22Rv1 (cell line): ENCODE measurements around the gene TBCA.

Experiments
- H3K27ac ChIP-seq: fragments of 450-650 bp; 2 replicates; pipeline ENCODE4 v1.5.1; 2017
- ZFX ChIP-seq: fragments of 450-650 bp; IDR thresholded peaks from 2 replicates; pipeline ENCODE4 v1.6.1; 2017; ENCODE audit warnings: antibody characterized with exemption, borderline replicate concordance
- TF ChIP-seq, protein P1 (sequence below): fragments of 450-650 bp; IDR thresholded peaks from 2 replicates; pipeline ENCODE4 v1.5.1; 2017; ENCODE audit warnings: mild to moderate bottlenecking

Gene TBCA

DNA sequence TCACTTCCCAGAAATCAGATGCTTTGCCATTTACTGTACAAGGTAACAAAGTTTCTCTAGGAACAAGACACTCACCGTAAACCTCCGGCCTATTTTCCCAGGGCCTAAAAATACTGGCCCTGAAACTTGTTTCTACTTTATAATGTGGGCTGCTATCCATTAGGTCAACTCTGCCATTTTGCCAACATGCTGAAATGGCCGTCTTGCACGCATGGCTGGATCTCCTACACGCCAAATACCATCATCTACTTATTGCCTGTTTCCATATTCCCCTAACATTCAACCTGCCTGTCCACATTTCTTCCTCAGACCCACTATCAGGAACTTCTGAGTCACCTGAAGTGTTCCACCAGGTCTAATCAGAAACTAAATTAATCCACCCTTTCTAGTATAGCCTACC lies 4.7 kb downstream of the TBCA start:
- H3K27ac ChIP-seq: no peak overlapping the region
- no peak for TF ChIP-seq ZFX
- TF ChIP-seq, protein P1, sequence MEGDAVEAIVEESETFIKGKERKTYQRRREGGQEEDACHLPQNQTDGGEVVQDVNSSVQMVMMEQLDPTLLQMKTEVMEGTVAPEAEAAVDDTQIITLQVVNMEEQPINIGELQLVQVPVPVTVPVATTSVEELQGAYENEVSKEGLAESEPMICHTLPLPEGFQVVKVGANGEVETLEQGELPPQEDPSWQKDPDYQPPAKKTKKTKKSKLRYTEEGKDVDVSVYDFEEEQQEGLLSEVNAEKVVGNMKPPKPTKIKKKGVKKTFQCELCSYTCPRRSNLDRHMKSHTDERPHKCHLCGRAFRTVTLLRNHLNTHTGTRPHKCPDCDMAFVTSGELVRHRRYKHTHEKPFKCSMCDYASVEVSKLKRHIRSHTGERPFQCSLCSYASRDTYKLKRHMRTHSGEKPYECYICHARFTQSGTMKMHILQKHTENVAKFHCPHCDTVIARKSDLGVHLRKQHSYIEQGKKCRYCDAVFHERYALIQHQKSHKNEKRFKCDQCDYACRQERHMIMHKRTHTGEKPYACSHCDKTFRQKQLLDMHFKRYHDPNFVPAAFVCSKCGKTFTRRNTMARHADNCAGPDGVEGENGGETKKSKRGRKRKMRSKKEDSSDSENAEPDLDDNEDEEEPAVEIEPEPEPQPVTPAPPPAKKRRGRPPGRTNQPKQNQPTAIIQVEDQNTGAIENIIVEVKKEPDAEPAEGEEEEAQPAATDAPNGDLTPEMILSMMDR: no peak

- TF ChIP-seq ZFX: no peak
- TF ChIP-seq, protein P1: no peak
- H3K27ac ChIP-seq: no peak overlapping the region
Observed at GRCh38 chr5:77770293-77771005, 5.7 kb downstream of the TBCA start.

GRCh38 chr5:77768978-77769377 lies 7.2 kb downstream of the TBCA start:
- no peak for TF ChIP-seq ZFX
- TF ChIP-seq, protein P1: no peak
- no peak overlapping the region for H3K27ac ChIP-seq

GRCh38 chr5:77767301-77767700 lies 8.8 kb downstream of the TBCA start:
- no peak overlapping the region for H3K27ac ChIP-seq
- no peak for TF ChIP-seq ZFX
- TF ChIP-seq, protein P1: no peak

GRCh38 chr5:77761606-77762005 lies 14.5 kb downstream of the TBCA start:
- TF ChIP-seq, protein P1: no peak
- TF ChIP-seq ZFX: no peak
- H3K27ac ChIP-seq: no peak overlapping the region

DNA sequence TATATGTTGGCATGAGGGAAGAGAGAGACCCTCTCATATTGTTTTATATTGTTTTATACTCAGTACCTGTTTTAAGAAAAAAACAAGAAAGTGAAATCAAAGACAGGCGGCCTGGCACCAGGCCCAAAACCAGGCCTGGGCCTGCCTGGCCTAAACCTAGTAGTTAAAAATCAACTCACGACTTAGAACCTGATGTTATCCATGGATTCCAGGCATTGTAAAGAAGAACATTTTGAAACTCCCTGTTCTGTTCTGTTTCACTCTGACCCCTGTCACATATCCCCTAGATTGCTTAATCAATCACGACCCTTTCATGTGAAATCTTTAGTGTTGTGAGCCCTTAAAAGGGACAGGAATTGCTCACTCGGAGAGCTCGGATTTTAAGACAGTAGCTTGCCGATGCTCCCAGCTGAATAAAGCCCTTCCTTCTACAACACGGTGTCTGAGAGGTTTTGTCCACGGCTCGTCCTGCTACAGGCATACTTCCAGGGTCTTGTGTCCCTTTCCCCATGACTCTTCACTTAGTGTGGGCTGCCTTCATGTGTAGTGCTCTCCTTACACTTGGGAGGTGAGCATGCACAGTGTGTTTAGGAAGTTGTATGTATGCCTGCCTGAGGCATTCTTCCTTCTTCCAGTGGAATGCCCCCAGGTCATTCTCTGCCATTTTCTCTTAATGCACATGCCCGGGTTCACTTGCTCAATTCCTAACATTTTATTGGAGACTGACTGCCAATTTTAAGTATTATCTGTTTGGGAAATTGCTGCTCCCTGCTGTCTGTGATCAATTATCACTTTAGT lies 17.8 kb downstream of the TBCA start:
- no peak overlapping the region for H3K27ac ChIP-seq
- no peak for TF ChIP-seq ZFX
- TF ChIP-seq, protein P1: no peak
